GM08714 (cell line): ENCODE data around the gene SYCP2L.
A peak's percentile ranks its signal among the peaks of the same experiment; 100 is the strongest.
"Not testable (repeated sequence)": the region's sequence is repeated elsewhere in the genome, so short reads cannot be mapped to it uniquely, and the experiment has no call there.

Experiments used
- H3K4me3 ChIP-seq: fragments of 200-500 bp; sonication (Bioruptor generic); 2 replicates; pipeline ENCODE4 v1.5.1; 2014; ENCODE audit warnings: mild to moderate bottlenecking, low read length, inconsistent platforms
- ZNF274 ChIP-seq: IDR thresholded peaks from 2 replicates; pipeline ENCODE4 v1.6.1; 2012; ENCODE audit warnings: mild to moderate bottlenecking, low read depth, low read length

SYCP2L gene

DNA sequence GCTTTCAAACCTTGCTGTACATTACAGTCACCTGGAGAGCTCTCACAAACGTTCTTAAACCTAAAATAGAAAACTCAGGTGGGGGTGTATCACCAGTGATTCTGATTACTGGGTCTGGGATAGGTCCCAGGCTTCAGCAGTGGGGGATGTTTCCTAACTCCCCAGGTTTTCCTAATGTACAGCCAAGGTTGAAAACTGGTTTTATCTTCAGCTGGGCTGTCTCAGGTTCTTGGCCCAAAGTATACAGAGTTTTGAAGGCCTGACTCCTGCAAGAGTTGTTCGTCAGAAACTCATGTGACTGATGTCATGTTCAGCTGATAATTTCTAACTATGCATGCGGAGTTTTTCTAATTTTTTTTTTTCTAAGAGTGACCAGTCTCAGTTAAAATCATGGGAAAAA lies 9.8 kb downstream of the SYCP2L start:
- TF ChIP-seq ZNF274, result no peak
- H3K4me3 ChIP-seq, result no peak overlapping the region

DNA sequence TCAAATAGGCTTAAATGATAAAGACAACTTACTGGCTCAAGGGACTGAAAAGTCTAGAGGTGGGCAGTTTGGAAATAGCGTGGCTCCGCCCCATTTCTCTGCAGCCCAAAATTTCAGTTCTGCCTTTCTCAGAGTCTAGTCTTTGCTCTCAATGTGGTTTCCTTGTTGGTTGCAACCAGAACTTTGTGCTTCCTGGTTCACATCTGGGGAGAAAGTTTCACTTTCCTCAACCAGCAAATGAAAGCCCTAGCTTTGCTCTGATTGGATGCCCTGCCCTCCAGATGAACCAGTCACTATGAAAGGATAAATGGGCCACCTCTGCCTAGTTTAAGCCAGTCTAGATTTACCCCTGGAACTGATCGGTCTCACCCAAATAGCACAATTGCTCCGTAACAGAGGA lies 14.9 kb downstream of the SYCP2L start:
- H3K4me3 ChIP-seq, result peak overlapping the region; percentile 19; the same call in 1 of the 2 replicates
- no peak for TF ChIP-seq ZNF274

- TF ChIP-seq ZNF274, result no peak
- H3K4me3 ChIP-seq, result no peak overlapping the region
These were observed 17.2 kb downstream of the SYCP2L start for GRCh38 chr6:10904015-10904414.

DNA sequence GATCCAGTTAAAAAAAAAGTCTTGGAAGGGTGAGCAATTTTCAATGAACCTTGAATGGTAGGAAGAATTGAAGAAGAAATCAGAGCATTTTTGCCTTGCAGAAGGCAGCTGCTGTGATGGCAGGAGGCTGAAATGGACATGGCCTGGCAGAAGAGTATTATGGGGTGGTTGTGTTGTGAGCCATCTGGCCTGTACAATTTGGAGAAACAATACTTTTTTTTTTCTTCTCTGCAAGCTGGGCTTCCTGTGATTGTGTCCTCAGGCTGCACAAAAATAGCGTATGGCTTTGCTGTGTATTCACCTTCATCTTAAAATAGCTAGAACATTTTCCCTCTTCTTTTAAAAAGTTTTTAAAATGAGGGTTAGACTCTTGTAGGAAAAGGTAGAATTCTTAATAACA lies 21.4 kb downstream of the SYCP2L start:
- no peak overlapping the region for H3K4me3 ChIP-seq
- no peak for TF ChIP-seq ZNF274

DNA sequence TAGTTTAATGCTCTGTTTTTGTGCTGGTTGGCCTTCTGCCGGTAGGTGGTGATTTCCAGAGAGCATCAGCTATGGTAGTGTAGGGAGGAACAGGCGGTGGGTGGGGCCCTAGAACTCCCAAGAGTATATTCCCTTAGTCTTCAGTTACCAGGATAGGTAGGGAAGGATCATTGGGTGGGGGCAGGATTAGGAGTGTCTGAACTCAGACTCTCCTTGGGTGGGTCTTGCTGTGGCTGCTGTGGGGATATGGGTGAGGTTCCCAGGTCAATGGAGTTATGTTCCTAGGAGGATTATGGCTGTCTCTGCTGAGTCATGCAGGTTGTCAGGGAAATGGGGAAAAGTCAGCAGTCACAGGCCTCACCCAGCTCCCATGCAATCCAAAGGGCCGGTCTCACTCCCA lies 32.7 kb downstream of the SYCP2L start:
- H3K4me3 ChIP-seq, result not testable (repeated sequence)

DNA sequence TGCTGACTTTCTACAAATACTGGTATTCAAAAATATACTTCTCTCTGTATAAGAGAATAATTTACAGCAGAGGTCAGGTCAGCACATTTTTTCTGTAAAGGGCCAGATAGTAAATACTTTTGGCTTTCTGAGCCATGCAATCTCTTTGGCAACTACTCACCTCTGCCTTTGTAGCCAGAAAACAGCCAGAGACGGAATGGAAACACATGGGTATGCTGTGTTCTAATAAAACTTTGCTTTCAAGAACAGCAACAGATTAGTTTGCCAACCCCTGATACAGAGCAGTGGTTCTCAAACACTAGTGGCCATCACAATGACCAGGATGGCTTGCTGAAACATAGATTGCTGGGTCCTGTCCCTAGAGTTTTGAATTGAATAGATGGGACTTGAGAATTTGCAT lies 46.3 kb downstream of the SYCP2L start:
- no peak overlapping the region for H3K4me3 ChIP-seq
- no peak for TF ChIP-seq ZNF274

DNA sequence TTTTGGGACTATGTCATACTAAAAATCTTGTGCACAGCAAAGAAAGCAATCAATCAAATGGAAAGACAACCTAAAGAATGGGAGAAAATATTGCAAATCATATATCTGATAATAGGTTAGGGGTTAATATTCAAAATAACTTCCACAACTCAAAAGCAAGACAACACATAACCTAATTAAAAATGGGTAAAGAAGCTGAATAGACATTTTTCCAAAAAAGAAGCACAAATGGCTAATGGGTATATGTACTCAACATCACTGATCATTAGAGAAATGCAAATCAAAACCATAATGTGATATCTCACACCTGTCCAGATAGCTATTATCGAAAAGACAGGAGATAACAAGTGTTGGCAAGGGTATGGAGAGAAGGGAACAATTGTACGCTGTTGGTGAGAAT lies 53.0 kb downstream of the SYCP2L start:
- TF ChIP-seq ZNF274, result no peak
- H3K4me3 ChIP-seq, result no peak overlapping the region

GRCh38 chr6:10945845-10946244 lies 59.0 kb downstream of the SYCP2L start:
- no peak overlapping the region for H3K4me3 ChIP-seq
- no peak for TF ChIP-seq ZNF274

DNA sequence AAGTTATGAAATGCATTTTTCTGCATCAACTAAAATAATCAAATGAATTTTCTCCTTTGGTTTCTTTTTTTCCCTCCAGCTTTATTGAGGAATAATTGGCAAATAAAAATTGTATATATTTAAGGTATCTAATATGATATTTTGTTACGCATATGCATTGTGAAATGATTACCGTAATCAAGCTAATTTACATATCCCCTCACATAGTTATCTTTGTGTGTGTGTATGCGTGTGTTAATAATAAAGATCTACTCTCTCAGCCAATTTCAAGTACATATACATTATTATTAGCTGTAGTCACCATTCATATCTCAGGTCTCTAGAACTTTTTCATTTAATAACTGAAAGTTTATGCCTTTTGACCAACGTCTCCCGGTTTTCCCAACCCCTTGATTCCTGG lies 61.1 kb downstream of the SYCP2L start:
- H3K4me3 ChIP-seq, result no peak overlapping the region
- TF ChIP-seq ZNF274, result no peak

- TF ChIP-seq ZNF274, result no peak
- H3K4me3 ChIP-seq, result no peak overlapping the region
These were observed 63.0 kb downstream of the SYCP2L start for GRCh38 chr6:10949579-10950490.

GRCh38 chr6:10951675-10952282 lies 64.9 kb downstream of the SYCP2L start:
- no peak for TF ChIP-seq ZNF274
- H3K4me3 ChIP-seq, result no peak overlapping the region

- no peak for TF ChIP-seq ZNF274
These were observed 67.7 kb downstream of the SYCP2L start for GRCh38 chr6:10954590-10955010.

GRCh38 chr6:10956776-10957175 lies 69.9 kb downstream of the SYCP2L start:
- no peak overlapping the region for H3K4me3 ChIP-seq
- no peak for TF ChIP-seq ZNF274

More at GRCh38 chr6:10954590-10955010, 67.7 kb downstream of the SYCP2L start:
- no peak overlapping the region for H3K4me3 ChIP-seq

DNA sequence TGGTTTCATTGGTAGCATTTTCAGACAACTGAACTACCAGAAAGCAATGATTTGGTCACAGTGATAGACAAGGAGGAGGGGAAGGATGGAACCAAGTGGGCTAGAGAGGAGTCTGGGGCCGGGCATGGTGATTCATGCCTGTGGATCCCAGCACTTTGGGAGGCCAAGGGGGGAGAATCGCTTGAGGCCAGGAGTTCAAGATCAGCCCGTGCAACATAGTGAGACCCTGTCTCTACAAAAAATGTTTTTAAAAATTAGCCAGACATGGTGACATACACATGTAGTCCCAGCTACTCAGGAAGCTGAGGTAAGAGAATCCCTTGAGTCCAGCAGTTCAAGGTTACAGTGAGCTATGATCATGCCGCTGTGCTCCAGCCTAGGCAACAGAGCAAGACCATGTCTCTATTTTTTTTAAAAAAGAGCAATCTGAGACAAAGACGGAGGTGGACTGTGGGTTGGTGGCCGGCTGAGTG lies 70.6 kb downstream of the SYCP2L start:
- TF ChIP-seq ZNF274, result no peak

DNA sequence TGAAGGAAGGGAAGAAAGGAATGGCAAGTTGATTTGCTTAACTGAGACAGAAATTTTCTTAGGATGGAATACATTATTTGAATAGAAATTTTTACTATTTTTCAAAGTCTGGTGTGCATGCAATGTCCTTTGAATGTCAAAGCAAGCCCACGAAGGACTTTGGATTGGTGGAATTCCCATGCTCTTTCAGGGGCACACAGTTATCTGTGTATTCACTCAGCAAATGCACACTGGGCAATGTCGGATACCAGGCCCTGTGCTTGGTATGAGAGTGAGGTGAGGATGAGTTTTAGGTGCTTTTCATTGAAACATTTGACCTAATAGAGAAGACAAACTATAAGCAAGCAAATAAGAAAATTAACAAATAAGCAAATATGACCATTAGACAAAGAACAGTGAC lies 73.3 kb downstream of the SYCP2L start:
- H3K4me3 ChIP-seq, result no peak overlapping the region
- no peak for TF ChIP-seq ZNF274

More for the DNA sequence above, 70.6 kb downstream of the SYCP2L start:
- H3K4me3 ChIP-seq, result no peak overlapping the region
